ENCODE measurements around the gene APOBEC4.

- TF ChIP-seq EP300 (IDR thresholded peaks at IDR 0.05) (no peak), CTCF (IDR thresholded peaks at IDR 0.05) (no peak)
Measured at GRCh38 chr1:183596500-183596899, 56.6 kb downstream of the APOBEC4 start.

All from suprapubic skin (tissue), 3 donors.